ENCODE data around the gene ARHGAP22. TPM values are rescaled to one million over a fixed set of nuclear protein-coding genes. Genes with fewer than 3 reads are reported as not detected.
A peak's percentile ranks its signal among the peaks of the same experiment; 100 is the strongest.

The ARHGAP22 gene
- total RNA-seq, 3 donors from 2014 or later: 2.6 to 8.2 (median 4.8) TPM

DNA sequence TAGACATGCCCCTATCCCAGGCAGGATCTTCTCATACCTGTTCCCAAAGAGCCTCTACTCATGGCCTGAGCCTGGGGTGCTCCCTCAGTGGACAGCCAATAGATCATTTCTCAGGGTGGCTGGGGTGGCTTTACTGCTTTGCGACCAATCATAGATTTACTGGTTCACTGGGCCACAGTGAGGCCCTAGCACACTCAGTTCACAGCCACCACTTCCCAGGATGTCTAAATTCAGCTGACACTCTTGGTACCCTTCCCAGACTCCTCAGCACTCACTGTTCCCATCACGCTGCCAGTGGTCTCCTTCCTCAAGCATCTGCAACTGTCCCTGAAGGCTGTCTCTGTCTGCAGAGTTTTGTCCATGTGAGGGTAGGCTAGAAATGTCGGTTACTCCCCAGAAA lies 50.6 kb downstream of the ARHGAP22 start:
- H3K27me3 ChIP-seq: no peaks in the 10 kb centered on the region

GRCh38 chr10:48552946-48553564 lies 51.8 kb downstream of the ARHGAP22 start:
- no peaks in the 10 kb centered on the region for H3K36me3 ChIP-seq
- no peak overlapping the region for H3K4me3 ChIP-seq
- no peak for DNase-seq (ENCODE audit: low spot score in 2 of 2)
- H3K27ac ChIP-seq: no peak overlapping the region
- H3K4me1 ChIP-seq: no peaks in the 10 kb centered on the region
- H3K9me3 ChIP-seq: no peaks in the 10 kb centered on the region
- intact Hi-C loops (cut with DNase I; ENCODE audit: low total_unique reads): no loop called here
- no peaks in the 10 kb centered on the region for H3K27me3 ChIP-seq
- TF ChIP-seq POLR2AphosphoS5 (IDR thresholded peaks at IDR 0.05): no peak
- TF ChIP-seq, protein P1, sequence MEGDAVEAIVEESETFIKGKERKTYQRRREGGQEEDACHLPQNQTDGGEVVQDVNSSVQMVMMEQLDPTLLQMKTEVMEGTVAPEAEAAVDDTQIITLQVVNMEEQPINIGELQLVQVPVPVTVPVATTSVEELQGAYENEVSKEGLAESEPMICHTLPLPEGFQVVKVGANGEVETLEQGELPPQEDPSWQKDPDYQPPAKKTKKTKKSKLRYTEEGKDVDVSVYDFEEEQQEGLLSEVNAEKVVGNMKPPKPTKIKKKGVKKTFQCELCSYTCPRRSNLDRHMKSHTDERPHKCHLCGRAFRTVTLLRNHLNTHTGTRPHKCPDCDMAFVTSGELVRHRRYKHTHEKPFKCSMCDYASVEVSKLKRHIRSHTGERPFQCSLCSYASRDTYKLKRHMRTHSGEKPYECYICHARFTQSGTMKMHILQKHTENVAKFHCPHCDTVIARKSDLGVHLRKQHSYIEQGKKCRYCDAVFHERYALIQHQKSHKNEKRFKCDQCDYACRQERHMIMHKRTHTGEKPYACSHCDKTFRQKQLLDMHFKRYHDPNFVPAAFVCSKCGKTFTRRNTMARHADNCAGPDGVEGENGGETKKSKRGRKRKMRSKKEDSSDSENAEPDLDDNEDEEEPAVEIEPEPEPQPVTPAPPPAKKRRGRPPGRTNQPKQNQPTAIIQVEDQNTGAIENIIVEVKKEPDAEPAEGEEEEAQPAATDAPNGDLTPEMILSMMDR (IDR thresholded peaks at IDR 0.05): no peak
- TF ChIP-seq POLR2A (IDR thresholded peaks at IDR 0.05): no peak

More for the DNA sequence above, 50.6 kb downstream of the ARHGAP22 start:
- intact Hi-C loops (cut with DNase I; ENCODE audit: low total_unique reads): no loop called here
- no peak for DNase-seq (ENCODE audit: low spot score in 2 of 2)
- Histone ChIP-seq H3K4me3 (no peak overlapping the region), H3K27ac (no peak overlapping the region), H3K36me3 (no peaks in the 10 kb centered on the region), H3K9me3 (no peaks in the 10 kb centered on the region), H3K4me1 (no peaks in the 10 kb centered on the region)
- TF ChIP-seq, protein P1 (IDR thresholded peaks at IDR 0.05): no peak
- TF ChIP-seq POLR2A (IDR thresholded peaks at IDR 0.05): no peak
- no peak for TF ChIP-seq POLR2AphosphoS5 (IDR thresholded peaks at IDR 0.05)

DNA sequence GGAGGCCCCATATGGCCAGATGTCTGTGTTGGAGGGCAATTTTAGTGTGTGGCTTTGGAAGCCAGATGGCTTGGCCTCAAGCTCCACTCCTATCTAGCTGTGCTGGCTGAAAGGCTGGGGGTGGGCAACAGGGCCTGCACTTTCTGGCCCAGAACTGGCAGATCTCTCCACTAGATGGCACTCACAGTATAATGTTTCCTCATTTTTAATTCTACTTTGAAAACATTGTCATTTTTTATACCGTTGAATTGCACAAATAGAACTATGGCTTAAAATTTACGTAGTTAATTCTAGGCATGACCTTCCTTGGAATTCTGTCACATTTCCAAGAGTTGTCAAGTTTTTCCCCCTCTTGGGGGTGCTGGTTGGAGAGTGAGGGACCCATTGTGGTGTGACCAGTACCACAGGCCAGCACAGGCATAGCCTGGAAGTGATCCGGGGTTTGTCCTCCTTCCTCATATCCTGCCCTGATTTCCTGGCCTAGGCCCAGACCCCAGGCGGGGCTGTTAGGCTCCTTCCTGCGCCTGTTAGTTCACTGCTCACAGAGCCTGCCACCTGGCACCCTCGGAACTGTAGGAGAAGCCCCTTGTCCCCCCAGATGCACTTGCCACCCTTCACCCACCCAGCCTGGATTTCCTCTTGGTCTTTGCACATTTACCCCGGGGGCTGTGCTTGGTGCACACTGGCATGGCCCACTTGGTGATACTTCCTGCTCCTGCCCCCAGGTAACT lies 52.8 kb downstream of the ARHGAP22 start:
- H3K36me3 ChIP-seq: no peaks in the 10 kb centered on the region
- no peak overlapping the region for H3K4me3 ChIP-seq
- no peaks in the 10 kb centered on the region for H3K27me3 ChIP-seq
- DNase-seq (ENCODE audit: low spot score in 2 of 2): no peak
- no peaks in the 10 kb centered on the region for H3K9me3 ChIP-seq
- TF ChIP-seq, protein P1 (IDR thresholded peaks at IDR 0.05): peak in 2 of 3 donors; percentile 23 to 40
- no peak for TF ChIP-seq POLR2AphosphoS5 (IDR thresholded peaks at IDR 0.05)
- intact Hi-C loops (cut with DNase I; ENCODE audit: low total_unique reads): no loop called here
- no peaks in the 10 kb centered on the region for H3K4me1 ChIP-seq
- H3K27ac ChIP-seq: no peak overlapping the region

- no peak overlapping the region for H3K27ac ChIP-seq
- no peaks in the 10 kb centered on the region for H3K9me3 ChIP-seq
- intact Hi-C loops (cut with DNase I; ENCODE audit: low total_unique reads): no loop called here
- no peaks in the 10 kb centered on the region for H3K4me1 ChIP-seq
- TF ChIP-seq POLR2AphosphoS5 (IDR thresholded peaks at IDR 0.05) (no peak), POLR2A (IDR thresholded peaks at IDR 0.05) (no peak)
- TF ChIP-seq, protein P1 (IDR thresholded peaks at IDR 0.05): no peak
- H3K4me3 ChIP-seq: no peak overlapping the region
- no peaks in the 10 kb centered on the region for H3K27me3 ChIP-seq
- no peaks in the 10 kb centered on the region for H3K36me3 ChIP-seq
- no peak for DNase-seq (ENCODE audit: low spot score in 2 of 2)
Observed at GRCh38 chr10:48550977-48551376, 53.9 kb downstream of the ARHGAP22 start.

DNA sequence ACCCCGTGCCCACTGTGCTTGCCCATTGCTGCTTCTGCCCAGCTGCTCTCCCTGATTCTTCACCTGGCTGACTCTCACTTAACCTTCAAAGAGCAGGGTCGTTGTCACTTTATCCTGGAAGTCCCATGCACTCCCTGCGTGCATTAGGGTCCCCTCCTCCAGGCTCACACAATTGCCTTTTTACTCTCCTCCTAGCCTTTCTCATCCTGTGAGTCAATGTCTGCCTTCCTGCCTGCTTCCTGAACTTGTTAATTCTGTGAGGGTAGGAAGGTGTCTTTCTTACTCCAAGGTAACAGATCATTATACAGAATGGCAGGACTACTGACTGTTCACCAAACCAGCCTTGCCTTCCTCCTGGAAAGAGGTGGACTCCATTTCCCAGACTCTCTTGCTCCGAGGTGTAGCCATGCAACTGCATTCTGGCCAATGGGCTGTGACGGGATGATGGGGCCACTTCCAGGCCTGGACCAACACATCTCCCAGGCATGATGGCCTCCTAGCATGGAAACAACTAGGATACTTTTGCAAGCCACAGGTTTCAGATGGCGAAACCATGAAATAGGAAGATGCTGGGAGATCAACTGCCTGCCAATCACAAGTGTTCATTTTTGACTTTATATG lies 54.7 kb downstream of the ARHGAP22 start:
- Histone ChIP-seq H3K27ac (no peak overlapping the region), H3K36me3 (no peaks in the 10 kb centered on the region), H3K27me3 (no peaks in the 10 kb centered on the region), H3K9me3 (no peaks in the 10 kb centered on the region), H3K4me3 (no peak overlapping the region), H3K4me1 (no peaks in the 10 kb centered on the region)
- DNase-seq (ENCODE audit: low spot score in 2 of 2): no peak
- no peak for TF ChIP-seq POLR2A (IDR thresholded peaks at IDR 0.05)
- intact Hi-C loops (cut with DNase I; ENCODE audit: low total_unique reads): no loop called here
